Adrenal gland (tissue), 5 donors: ENCODE results near the gene FPR2.

Experiments
- CTCF ChIP-seq, 6 experiments: fragments of 450-650 bp in 4 of 6; fragments of 200-600 bp in 2 of 6; sonication (generic) in 1 of 6; IDR thresholded peaks; 1 replicate in 5 of 6; 2 replicates in 1 of 6; pipeline versions ENCODE4 v1.5.1 to v1.8.0; 2016 to 2021; ENCODE audit warnings: antibody characterized with exemption in 6 of 6, mild to moderate bottlenecking in 2 of 6, moderate library complexity in 1 of 6
- POLR2A ChIP-seq, 2 donors: fragments of 450-650 bp; IDR thresholded peaks; one replicate each; pipeline ENCODE4 v1.6.1; 2017; ENCODE audit warnings: antibody characterized with exemption in 2 of 2, mild to moderate bottlenecking in 2 of 2, moderate library complexity in 1 of 2
- donor health status: DM: no; HTN: no; CAD: no.

- TF ChIP-seq CTCF (IDR thresholded peaks at IDR 0.05), result no peak
- TF ChIP-seq POLR2A (IDR thresholded peaks at IDR 0.05), result no peak
These were observed 33.0 kb downstream of the FPR2 start for GRCh38 chr19:51793994-51794393.
